SK-N-SH treated with all-trans-retinoic acid at 6 μM for 48 hours (cell line): ENCODE results near the gene SCN3B.

Source experiments
- ARNTL ChIP-seq: fragments of 450-650 bp; formaldehyde crosslinking; IDR thresholded peaks from 2 replicates; pipeline ENCODE4 v1.5.0; 2020; ENCODE audit warnings: low read depth, mild to moderate bottlenecking, moderate library complexity, borderline replicate concordance
- CSDC2 ChIP-seq: fragments of 250-450 bp; sonication (Bioruptor Pico); IDR thresholded peaks from 2 replicates; pipeline ENCODE4 v1.5.0; 2020; ENCODE audit warnings: mild to moderate bottlenecking, moderate library complexity
- GLIS3 ChIP-seq: fragments of 250-450 bp; sonication (Bioruptor Pico); IDR thresholded peaks from 2 replicates; pipeline ENCODE4 v1.5.0; 2020; ENCODE audit warnings: mild to moderate bottlenecking, moderate library complexity
- ISL1 ChIP-seq: fragments of 250-450 bp; sonication (Bioruptor Pico); IDR thresholded peaks from 2 replicates; pipeline ENCODE4 v2.1.2; 2022; ENCODE audit warnings: mild to moderate bottlenecking, moderate library complexity
- OSR1 ChIP-seq: fragments of 250-450 bp; sonication (Bioruptor Pico); IDR thresholded peaks from 2 replicates; pipeline ENCODE4 v1.8.0; 2022; ENCODE audit warnings: moderate library complexity, mild to moderate bottlenecking, inconsistent platforms
- PATZ1 ChIP-seq: fragments of 250-450 bp; sonication (Bioruptor Pico); IDR thresholded peaks from 2 replicates; pipeline ENCODE4 v1.8.0; 2020; ENCODE audit warnings: mild to moderate bottlenecking, moderate library complexity, borderline replicate concordance
- RARB ChIP-seq: fragments of 250-450 bp; sonication (Bioruptor Pico); IDR thresholded peaks from 2 replicates; pipeline ENCODE4 v1.8.0; 2021; ENCODE audit warnings: mild to moderate bottlenecking, moderate library complexity
- SNAI2 ChIP-seq: fragments of 250-450 bp; sonication (Bioruptor Pico); IDR thresholded peaks from 2 replicates; pipeline ENCODE4 v1.5.0; 2020; ENCODE audit warnings: mild to moderate bottlenecking, moderate library complexity
- TCF4 ChIP-seq: fragments of 250-450 bp; sonication (Bioruptor Pico); IDR thresholded peaks from 2 replicates; pipeline ENCODE4 v1.8.0; 2021; ENCODE audit warnings: mild to moderate bottlenecking, moderate library complexity, borderline replicate concordance
- TOX ChIP-seq: fragments of 250-450 bp; sonication (Bioruptor Pico); IDR thresholded peaks from 2 replicates; pipeline ENCODE4 v1.8.0; 2021; ENCODE audit warnings: mild to moderate bottlenecking, moderate library complexity, borderline replicate concordance
- TSHZ2 ChIP-seq: fragments of 250-450 bp; sonication (Bioruptor Pico); IDR thresholded peaks from 2 replicates; pipeline ENCODE4 v1.5.0; 2020; ENCODE audit warnings: mild to moderate bottlenecking, moderate library complexity
- ZFP30 ChIP-seq: fragments of 450-650 bp; formaldehyde crosslinking; IDR thresholded peaks from 2 replicates; pipeline ENCODE4 v1.5.0; 2022; ENCODE audit warnings: mild to moderate bottlenecking, moderate library complexity
- ZNF70 ChIP-seq: fragments of 450-650 bp; formaldehyde crosslinking; IDR thresholded peaks from 2 replicates; pipeline ENCODE4 v1.5.0; 2020; ENCODE audit warnings: mild to moderate bottlenecking, moderate library complexity
- TF ChIP-seq, protein P1 (sequence below): fragments of 250-450 bp; sonication (Bioruptor Pico); IDR thresholded peaks from 2 replicates; pipeline ENCODE4 v1.5.1; 2020; ENCODE audit warnings: low read depth, mild to moderate bottlenecking, moderate library complexity

DNA sequence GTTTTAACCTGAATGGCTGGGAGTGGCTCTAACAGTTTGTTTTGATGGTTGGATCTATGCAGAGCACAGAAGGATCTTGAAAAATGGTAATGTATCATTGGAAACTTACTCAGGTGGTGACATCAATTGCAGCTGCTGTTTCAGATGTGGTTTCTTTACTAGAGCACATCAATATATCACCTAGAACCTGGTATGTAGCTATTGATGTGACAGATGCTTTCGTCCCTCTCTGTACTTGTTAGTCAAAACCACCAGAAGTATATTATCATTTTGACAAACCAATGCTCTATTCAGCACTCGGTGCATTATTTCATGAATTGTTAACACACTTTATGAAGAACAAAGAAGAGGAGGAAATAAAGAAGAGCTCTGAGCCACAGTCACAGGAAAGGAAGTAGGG lies 26.6 kb upstream of the SCN3B start:
- no peak for TF ChIP-seq CSDC2 (CRISPR knock-in tag)
- no peak for TF ChIP-seq ZFP30
- no peak for TF ChIP-seq SNAI2 (CRISPR knock-in tag)
- no peak for TF ChIP-seq ARNTL (CRISPR knock-in tag)
- no peak for TF ChIP-seq TOX (CRISPR knock-in tag)
- TF ChIP-seq PATZ1 (CRISPR knock-in tag) = no peak
- TF ChIP-seq RARB (CRISPR knock-in tag) = no peak
- TF ChIP-seq GLIS3 (CRISPR knock-in tag) = no peak
- TF ChIP-seq TCF4 = no peak
- no peak for TF ChIP-seq ISL1 (CRISPR knock-in tag)
- TF ChIP-seq ZNF70 = no peak
- TF ChIP-seq OSR1 (CRISPR knock-in tag) = no peak
- TF ChIP-seq, protein P1, sequence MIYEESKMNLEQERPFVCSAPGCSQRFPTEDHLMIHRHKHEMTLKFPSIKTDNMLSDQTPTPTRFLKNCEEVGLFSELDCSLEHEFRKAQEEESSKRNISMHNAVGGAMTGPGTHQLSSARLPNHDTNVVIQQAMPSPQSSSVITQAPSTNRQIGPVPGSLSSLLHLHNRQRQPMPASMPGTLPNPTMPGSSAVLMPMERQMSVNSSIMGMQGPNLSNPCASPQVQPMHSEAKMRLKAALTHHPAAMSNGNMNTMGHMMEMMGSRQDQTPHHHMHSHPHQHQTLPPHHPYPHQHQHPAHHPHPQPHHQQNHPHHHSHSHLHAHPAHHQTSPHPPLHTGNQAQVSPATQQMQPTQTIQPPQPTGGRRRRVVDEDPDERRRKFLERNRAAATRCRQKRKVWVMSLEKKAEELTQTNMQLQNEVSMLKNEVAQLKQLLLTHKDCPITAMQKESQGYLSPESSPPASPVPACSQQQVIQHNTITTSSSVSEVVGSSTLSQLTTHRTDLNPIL (CRISPR knock-in tag) = no peak
- TF ChIP-seq TSHZ2 = no peak
